ENCODE measurements around the gene ASB15.

- TF ChIP-seq CTCF (IDR thresholded peaks at IDR 0.05; ENCODE audit: low read length) (no peak), EZH2 (optimal IDR thresholded peaks at IDR 0.05; ENCODE audit: low read depth, low read length) (no peak), EZH2phosphoT487 (IDR thresholded peaks at IDR 0.05; ENCODE audit: low read length) (no peak)
Measured at GRCh38 chr7:123581162-123581459, 20.5 kb upstream of the ASB15 start.
